D721Med (cell line): ENCODE results near the gene SLC22A5.
"Not testable (repeated sequence)": the region's sequence is repeated elsewhere in the genome, so short reads cannot be mapped to it uniquely, and the experiment has no call there.

Source experiments
- DNase-seq: peaks from one replicate; pipeline ENCODE4 v3.0.0; 2011; ENCODE audit warnings: low spot score; ENCODE audit not compliant: insufficient read length
- FAIRE-seq: peaks from 2 replicates; lab custom pipeline; 2011; peaks lifted over from hg19 to GRCh38; lab: Jason Lieb, UNC
- CTCF ChIP-seq: IDR thresholded peaks from 2 replicates; pipeline ENCODE4 v1.5.1; 2012; ENCODE audit warnings: mild to moderate bottlenecking, control low read depth; ENCODE audit not compliant: insufficient read depth; ENCODE audit errors: missing control alignments

Gene SLC22A5

GRCh38 chr5:132434416-132435286 lies 65.1 kb downstream of the SLC22A5 start:
- TF ChIP-seq CTCF: no peak
- FAIRE-seq: no peak
- DNase-seq: no peak

- FAIRE-seq: no peak
- TF ChIP-seq CTCF: no peak
- DNase-seq: no peak
Observed at GRCh38 chr5:132435447-132435846, 65.9 kb downstream of the SLC22A5 start.

- DNase-seq (no peak), FAIRE-seq (no peak)
- no peak for TF ChIP-seq CTCF
Observed at GRCh38 chr5:132435886-132436285, 66.4 kb downstream of the SLC22A5 start.

GRCh38 chr5:132436936-132437335 lies 67.4 kb downstream of the SLC22A5 start:
- no peak for DNase-seq
- FAIRE-seq: no peak
- TF ChIP-seq CTCF: no peak

GRCh38 chr5:132437604-132438266 lies 68.2 kb downstream of the SLC22A5 start:
- no peak for DNase-seq
- FAIRE-seq: no peak
- no peak for TF ChIP-seq CTCF

GRCh38 chr5:132438267-132438645 lies 68.7 kb downstream of the SLC22A5 start:
- DNase-seq, FAIRE-seq: not testable (repeated sequence)

- no peak for DNase-seq
- FAIRE-seq: no peak
- no peak for TF ChIP-seq CTCF
Observed at GRCh38 chr5:132438917-132439316, 69.4 kb downstream of the SLC22A5 start.
